GM12875 (cell line): Measurements from ENCODE around the gene XNDC1N.

ENCODE experiments used
- H3K4me3 ChIP-seq: one replicate; pipeline ENCODE4 v1.5.1; 2011; ENCODE audit warnings: low read depth, low read length, control low read depth
- CTCF ChIP-seq: IDR thresholded peaks from 2 replicates; pipeline ENCODE4 v1.5.1; 2011; ENCODE audit warnings: low read depth, mild to moderate bottlenecking, control low read depth, inconsistent platforms, low read length, moderate library complexity, borderline replicate concordance; ENCODE audit not compliant: insufficient read depth

XNDC1N gene

GRCh38 chr11:71927820-71928736 is at the start of gene XNDC1N:
Gene XNDC1N, minus strand, starts transcription at chr11:71928594. Its CDS starts 5,241 bp downstream, at chr11:71923353.
- TF ChIP-seq CTCF: no peak

GRCh38 chr11:71977743-71978418 is 49.5 kb upstream of the XNDC1N start:
- H3K4me3 ChIP-seq: no peak overlapping the region
- peak; percentile 49; the same call in 1 of the 2 replicates for TF ChIP-seq CTCF

More at GRCh38 chr11:71927820-71928736, at the start of gene XNDC1N:
- peak within 1 kb of the TSS; percentile 58 for H3K4me3 ChIP-seq

GRCh38 chr11:71977090-71977489 is 48.7 kb upstream of the XNDC1N start:
- no peak for TF ChIP-seq CTCF
- H3K4me3 ChIP-seq: no peak overlapping the region

- no peak overlapping the region for H3K4me3 ChIP-seq
- TF ChIP-seq CTCF: no peak
Measured at GRCh38 chr11:71976551-71976950, 48.2 kb upstream of the XNDC1N start.

- no peak for TF ChIP-seq CTCF
Measured at GRCh38 chr11:71971680-71972079, 43.3 kb upstream of the XNDC1N start.

GRCh38 chr11:71964641-71965040 is 36.2 kb upstream of the XNDC1N start:
- H3K4me3 ChIP-seq: no peak overlapping the region
- TF ChIP-seq CTCF: no peak

More at GRCh38 chr11:71971680-71972079, 43.3 kb upstream of the XNDC1N start:
- no peak overlapping the region for H3K4me3 ChIP-seq
